HG02623 (cell line): ENCODE results near the gene CCDC97.

Source experiments
- ATAC-seq: cut with Tn5 transposase; IDR thresholded peaks from one replicate; pipeline ENCODE4 v1.9.1; 2021; ENCODE audit warnings: moderate library complexity; ENCODE audit not compliant: unreplicated experiment

CCDC97 gene

DNA sequence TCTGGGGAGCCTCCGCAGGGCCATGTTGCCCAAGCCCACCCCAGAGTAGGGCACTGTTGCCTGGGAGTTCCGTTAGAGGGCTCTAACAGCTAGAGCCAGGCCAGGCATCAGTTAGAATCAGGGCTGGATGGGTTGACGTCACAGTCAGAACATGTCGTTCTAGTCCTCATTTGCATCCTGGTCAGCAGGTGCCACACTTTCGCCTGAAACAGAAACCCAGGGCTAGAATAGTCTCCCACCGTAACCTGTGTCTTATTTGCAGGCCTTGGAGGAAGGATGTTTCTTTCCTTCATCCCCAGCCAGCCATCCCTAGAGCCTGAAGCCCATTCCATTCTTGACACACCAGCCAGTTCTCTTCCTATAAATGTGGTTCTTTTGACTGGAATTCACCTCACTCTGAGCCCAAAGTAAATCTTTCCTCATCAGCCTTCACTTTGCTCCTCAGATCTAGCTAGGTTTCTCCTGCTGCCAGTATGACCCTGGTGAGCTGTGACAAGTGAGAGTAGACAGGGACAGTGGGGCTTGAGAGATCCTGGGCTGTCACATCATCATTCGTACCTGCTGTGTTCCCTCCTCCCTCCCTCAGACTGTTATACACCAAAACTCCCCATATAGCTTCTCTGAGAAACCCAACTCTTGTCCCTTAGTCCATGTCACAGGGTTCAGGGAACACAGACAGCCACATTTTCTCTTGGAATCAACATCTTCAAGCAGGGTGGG, 12.2 kb upstream of the CCDC97 start:
- ATAC-seq = peak; percentile 64

DNA sequence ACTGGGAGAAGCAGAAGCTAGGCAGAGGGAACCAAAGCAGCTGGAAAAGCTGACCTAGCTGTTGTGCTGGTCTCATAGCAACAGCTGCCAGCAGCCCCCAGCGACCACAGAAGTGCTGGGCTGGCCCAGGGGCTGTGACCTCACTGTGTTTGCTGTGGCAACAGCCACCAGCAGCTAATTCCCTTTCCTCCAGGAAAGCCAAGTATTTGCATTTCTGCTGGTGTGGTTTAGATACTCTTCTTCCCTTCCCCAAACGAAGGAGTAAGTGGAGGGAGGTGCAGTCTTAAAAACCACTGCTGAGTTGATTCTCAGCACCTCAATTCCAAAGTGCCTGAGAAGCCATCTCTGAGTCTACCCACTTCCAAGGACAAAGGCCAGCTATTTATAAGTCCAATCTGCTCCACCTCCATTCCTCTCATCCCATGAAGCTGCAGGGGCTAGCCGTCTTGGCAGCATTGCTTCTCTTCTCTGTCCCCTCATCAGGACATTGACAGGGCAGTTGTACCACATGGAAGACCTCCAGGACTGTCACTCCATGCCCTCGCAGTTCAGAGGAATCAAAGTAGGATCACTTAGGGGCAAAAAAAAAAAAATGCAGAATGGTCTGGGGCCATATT, 11.5 kb upstream of the CCDC97 start:
- ATAC-seq = no peak

DNA sequence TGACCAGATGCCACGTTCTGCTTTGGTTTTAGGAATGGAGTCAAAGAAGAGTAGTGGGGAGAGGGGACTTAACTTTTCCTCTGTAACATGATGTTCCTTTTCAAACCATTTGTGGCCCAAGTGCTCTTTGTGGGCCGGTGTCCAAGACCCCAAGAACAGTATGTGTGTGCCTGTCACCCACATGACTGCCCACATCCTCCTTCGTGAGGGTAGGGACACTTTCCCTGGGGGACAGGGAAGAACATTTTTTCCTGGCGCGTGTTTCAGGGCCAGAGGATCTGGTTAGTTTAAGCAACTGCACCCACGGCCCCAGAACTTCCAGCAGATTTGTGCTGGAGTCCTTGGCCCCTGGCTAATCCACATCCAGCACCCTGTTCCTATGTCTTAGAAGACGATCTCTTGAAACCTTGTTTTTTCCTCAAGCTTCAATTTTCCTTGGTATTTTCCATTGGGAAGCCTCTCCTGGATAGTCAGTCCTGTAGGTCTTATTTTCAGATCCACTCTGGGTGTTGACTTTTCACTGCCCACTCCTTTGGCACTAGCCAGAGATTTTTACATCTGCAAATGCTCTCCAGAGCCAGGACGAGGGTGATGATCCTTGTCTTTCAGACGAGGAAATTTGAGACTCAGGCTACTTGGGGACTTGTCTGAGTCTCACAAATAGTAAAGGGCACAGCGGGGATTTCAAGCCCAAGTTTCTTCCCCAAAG, 10.8 kb upstream of the CCDC97 start:
- no peak for ATAC-seq

DNA sequence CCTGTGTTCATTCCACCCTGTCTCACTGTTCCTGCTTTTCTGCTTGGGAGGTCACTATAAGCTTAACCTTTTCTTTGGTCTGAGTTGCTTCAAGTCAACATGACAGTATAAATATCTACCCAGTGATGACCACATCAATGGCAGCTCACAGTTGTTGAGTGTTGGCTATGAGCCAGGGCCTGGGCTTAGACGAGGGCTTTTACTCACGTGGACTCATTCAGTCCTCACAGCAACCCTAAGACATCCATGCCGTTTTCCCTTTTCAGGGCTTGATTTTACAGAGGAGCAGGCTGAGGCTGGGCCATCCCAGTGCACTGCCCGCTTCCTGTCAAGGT, 10.2 kb upstream of the CCDC97 start:
- no peak for ATAC-seq

DNA sequence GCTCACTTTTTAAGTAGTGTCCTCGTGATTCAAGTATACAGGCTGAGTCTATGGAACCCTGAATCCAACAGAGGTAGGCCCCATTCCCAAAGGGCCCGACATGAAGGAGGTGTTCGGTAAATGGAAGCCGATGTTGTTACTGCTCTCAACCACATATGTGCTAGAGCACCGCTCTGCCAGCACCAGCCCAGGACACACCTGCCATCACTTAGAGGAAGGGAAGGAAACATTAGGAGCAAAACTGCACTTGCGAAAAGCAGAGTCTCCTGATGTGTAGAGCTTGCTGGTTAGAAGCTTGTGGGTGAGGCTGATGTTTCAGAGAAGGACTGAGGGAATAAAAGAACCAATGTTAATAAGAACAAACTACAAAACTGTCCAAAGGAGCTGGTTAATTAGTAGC, 9.4 kb upstream of the CCDC97 start:
- no peak for ATAC-seq

DNA sequence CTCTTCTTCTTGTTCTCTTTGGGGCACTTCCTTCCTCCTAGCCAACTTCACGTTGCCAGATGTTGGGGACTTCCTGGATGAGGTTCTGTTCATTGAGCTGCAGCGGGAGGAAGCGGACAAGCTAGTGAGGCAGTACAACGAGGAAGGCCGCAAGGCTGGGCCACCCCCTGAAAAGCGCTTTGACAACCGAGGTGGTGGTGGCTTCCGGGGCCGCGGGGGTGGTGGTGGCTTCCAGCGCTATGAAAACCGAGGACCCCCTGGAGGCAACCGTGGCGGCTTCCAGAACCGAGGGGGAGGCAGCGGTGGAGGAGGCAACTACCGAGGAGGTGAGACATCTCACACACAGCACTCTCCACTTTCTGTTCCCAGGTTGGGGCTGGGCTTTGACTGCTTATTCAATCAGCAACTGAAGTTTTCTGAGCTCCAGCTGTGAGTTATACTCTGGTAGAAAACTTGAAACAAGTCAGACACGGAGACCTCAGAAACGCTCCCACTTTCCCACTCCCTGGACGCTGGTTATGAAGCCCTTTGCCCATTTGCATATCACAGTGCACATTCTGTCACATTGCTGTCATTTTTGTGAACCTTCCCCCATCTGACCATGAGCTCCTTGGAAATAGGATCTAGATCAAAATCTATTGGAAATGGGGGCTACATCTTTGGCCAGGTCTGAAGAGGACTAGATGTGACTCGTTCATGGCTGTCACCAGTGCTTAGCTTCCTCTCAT, 7.2 kb upstream of the CCDC97 start:
- ATAC-seq = no peak

DNA sequence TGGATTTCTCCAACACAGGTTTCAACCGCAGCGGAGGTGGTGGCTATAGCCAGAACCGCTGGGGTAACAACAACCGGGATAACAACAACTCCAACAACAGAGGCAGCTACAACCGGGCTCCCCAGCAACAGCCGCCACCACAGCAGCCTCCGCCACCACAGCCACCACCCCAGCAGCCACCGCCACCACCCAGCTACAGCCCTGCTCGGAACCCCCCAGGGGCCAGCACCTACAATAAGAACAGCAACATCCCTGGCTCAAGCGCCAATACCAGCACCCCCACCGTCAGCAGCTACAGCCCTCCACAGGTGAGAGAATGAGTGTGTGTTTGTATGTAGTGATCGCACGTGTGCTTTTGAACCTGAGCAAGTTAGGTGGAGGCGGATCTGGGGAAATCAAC, 6.0 kb upstream of the CCDC97 start:
- no peak for ATAC-seq

DNA sequence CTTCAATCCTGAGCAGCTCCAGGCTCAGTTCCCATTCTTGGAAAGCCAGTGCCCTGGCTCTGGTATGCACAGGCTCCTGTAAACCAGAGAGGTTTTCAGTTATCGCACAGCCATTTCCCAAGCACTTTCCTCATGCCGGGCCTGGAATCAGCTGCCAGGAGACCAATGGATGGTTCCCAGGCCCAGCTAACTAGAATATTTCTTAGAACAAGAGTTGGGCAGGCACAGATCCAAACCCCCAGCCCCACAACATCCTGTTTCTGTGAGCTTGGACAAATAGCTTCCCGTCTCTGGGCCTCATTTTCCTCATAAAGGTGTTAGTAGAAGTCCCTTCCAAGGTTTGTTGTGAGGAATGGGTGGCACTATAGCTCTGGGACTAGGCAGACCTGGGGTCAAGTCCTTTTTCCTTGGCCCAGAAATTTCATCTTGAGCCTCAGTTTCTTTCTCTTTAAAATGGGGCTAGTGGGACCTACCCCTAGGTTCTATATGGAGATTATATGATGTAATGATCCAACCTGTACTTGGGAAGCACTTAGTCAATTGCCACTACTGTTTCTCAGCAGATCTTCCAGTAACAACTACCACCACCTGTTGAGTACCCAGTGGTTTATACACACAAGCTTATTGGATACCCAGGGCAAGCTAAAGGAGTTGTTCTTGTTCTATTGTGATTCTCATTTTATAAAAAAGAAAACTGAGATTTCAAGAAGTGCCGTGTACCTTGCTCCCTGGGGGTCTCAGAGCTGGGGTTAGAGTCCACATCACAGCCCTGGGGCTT, 5.1 kb upstream of the CCDC97 start:
- no peak for ATAC-seq

DNA sequence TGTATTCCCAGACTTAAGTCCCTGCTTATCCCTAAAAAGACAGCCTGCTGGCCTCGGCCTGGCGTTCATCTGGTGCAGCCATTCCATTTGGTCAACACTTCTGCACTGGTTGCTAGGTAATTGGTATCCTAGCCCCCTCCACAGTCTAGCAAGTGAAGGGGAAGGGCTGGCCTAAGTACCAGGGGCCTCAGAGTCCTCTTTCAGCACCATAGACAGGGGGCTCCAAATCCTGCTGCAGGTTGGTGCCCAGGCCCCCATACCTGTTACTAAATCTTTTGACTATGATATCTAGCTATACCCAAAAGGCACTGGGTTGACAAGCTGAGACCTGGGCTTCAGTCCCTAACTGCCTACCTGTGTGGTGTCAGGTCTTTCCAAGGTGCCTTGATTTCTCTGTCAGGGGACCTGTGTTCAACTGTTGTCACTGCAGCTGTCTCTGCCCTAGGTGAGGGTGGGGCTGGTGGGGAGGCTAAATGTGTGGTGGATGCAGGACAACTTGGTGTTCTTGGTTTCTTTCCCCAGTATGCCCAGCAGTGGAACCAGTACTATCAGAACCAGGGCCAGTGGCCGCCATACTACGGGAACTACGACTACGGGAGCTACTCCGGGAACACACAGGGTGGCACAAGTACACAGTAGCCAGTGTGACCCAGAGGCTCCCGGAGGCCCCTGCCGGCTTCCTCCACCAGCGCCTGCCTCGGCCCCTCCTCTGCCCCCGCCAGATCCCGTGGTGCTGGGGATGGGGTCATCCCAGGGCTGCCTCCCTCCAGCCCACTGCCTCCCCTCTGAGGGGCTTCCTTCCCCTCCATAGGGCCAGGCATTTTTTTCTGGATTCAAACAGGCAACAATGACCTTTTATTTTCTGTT, 3.8 kb upstream of the CCDC97 start:
- ATAC-seq = no peak

DNA sequence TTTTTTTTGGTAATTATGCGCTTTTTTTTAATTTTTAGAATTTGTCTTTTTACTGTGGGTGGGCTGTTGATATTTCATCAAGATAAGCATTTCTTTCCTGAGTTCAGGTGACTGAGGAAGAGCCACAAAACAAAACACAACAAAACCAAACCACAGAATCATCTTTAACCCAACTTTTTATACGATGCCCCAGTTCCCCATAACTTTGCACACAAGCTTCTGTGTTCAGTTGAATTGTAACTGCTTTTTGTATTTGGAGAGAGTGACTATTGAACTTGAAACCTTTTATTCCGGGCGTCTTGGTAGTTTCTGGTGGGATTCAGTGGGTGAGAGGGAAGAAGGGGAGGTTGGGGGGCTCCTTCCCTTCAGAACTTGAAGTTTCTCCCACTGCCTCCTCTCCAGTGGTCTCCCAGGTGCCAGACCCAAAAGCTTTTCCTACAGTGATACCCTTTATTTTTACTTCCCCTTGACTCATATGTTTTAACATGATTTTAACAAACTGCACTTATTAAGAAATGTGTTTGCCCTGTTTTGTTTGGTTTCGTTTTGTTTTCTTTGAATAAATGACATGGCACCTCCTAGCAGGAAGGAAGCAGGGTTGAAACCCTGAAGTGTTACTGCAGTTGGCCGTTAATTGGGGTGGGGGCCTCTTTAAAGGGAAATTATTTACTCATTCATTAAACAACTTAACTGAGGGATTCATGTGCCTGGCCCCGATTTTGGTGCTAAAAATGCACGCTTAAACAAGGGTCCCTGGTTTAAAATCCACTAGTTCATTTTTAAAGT, 2.7 kb upstream of the CCDC97 start:
- no peak for ATAC-seq

DNA sequence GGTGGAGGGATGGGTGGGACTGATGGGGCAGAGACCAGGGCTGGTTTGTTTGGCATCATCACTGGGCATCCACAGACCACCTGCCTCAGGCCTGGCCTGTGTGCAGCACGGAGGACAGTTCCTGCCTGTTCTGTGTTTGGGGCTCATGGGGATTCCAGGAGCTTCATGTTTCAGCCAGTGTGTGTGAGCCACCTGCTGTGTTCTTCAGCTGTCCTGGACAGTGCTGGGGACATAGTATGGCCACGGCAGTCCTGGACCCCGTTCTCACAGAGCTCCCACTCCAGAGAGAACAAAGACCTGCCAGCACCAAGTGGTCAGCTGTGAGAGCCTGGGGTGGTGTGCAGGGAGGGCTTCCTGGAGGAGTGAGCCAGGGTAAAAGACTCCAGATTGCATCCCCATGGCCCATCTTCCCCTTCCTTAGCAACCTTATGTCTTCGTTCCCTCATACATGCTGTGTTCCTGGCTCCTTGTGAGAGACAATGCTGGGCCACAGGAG, 2.0 kb upstream of the CCDC97 start:
- no peak for ATAC-seq

DNA sequence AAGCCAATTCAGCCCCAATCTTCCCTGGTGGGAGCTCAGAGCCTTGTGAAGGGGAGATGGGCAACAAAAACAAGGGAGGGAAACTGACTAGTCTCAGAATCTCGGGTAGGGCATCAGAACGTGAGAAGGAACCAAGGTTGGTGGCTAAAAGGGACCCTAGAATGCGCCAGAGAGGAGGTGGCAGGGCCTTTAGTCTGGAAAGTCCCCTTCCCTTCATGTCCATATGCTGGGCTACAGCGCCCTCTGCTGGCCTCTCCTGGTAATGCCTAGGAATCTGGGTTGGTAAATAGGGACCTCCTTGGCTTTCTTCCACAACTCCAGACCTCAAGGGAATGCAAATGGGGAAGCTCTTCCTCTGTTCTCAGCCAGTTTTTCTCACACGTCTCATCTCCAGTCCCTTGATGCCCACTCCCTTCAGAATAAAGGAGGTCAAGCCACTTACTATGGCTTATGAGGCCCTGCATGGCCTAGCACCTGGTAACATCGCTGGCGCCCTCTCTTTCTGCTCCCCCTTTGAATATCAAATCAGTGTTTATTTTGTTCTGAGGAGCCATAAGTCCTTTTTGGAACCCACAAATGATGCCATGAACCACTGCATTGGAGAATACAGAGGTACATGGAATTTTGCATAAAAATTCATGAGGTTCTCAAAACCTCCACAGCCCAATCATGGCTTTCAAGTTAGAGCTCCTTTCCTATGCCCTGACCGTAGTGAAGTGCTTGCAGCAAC, 1.4 kb upstream of the CCDC97 start:
- no peak for ATAC-seq

DNA sequence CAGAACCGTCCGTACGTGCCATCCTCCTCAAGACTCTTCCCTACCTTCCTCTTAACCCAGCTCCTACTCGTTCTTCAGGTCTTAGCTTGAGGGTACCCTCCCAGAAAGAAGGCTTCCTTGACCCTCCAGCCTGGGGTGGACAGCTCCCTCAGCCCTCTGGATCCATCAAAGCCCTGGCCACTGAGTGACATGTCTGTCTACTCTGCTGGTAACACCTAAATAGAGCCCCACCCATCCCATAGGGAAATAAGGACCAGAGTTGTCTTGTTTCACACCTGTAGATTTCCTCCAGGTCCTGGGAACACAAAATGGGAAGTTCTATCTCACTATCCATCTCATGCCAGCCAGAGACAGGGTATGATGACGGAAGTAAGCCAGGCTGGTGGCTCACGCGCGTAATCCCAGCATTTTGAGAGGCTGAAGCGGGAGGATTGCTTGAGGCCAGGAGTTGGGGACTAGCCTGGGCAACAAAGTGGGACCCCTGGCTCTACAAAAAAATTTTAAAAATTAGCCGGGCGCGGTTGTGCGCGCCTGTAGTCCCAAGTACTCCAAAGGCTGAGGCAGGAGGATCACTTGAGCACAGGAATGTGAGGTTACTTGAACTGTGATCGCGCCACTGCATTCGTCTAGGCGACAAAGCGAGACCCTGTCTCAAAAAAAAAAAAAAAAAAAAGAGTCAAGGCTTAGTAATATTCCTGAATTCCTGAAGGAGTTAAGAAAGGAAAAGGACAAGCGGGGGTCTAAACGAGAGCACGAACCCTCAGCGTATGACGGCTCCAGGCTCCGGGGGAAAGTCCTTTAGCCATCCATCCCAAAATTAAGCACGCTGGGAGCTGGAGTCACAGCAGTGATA, 566 bp upstream of the CCDC97 start:
- no peak for ATAC-seq

DNA sequence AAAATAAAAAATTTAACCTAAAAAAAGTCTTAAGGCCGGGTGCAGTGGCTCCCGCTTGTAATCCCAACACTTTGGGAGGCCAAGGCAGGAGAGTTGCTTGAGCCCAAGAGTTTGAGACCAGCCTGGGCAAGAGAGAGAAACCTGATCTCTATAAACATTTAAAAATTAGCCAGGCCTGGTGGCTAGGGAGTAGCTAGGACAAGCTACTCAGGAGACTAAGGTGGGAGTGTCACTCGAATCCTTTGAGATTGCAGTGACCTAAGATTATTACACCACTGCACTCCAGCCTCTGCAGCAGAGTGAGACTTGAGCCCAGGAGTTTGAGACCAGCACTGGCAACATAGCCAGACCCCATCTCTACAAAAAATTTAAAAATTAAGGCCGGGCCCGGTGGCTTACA, 1.1 kb downstream of the CCDC97 start:
- ATAC-seq = no peak

DNA sequence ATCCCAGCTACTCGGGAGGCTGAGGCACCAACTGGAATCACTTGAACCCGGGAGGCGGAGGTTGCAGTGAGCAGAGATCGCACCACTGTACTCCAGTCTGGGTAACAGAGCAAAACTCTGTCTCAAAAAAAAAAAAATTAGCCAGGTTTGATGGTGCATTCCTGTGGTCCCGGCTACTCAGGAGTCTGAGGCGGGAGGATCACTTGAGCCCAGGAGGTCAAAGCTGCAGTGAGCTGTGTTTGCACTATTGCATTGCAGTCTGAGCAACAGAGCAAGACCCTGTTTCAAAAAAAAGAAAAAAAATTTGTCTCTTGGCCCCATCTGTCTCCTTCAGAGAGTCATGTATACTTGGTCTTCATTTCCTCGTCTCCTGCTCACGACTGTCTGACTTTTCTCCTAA, 1.6 kb downstream of the CCDC97 start:
- no peak for ATAC-seq

DNA sequence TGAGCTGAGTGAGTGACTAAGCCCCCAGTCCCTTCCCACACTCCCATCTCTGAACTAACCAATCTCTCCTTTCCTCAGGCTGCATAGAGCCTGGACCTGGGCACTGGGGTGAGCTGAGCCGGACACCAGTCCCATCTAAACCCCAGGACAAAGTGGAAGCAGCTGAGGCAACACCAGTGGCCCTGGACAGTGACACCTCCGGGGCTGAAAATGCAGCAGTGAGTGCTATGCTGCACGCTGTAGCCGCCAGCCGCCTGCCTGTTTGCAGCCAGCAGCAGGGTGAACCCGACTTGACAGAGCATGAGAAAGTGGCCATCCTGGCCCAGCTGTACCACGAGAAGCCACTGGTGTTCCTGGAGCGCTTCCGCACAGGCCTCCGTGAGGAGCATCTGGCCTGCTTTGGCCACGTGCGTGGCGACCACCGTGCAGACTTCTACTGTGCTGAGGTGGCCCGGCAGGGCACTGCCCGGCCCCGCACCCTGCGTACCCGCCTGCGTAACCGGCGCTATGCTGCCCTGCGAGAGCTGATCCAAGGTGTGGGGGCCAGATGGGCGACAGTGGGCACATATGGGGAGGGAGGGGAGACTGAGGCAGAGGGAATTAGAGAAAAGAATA, 6.4 kb downstream of the CCDC97 start:
- no peak for ATAC-seq
